Neural progenitor cell (in vitro differentiated cells): ENCODE measurements around the gene GTPBP6. TPM values are rescaled to one million over a fixed set of nuclear protein-coding genes. Genes with fewer than 3 reads are reported as not detected.
A peak's percentile ranks its signal among the peaks of the same experiment; 100 is the strongest.
"Not testable (repeated sequence)": the region's sequence is repeated elsewhere in the genome, so short reads cannot be mapped to it uniquely, and the experiment has no call there.

Experiments used
- DNase-seq: peaks from one replicate; pipeline ENCODE4 v3.0.0-alpha.2; 2016; ENCODE audit warnings: low spot score
- H2AFZ ChIP-seq: fragments of 200-600 bp; sonication (generic); replicated peaks from 2 replicates; pipeline ENCODE4 v1.6.1; 2016; ENCODE audit warnings: antibody characterized with exemption
- H3F3A ChIP-seq: fragments of 200-600 bp; sonication (generic); 2 replicates; pipeline ENCODE4 v1.6.1; 2016; ENCODE audit warnings: antibody characterized with exemption, low read depth
- H3K27ac ChIP-seq: fragments of 200-600 bp; sonication (generic); 2 replicates; pipeline ENCODE4 v1.5.1; 2016; ENCODE audit warnings: mild to moderate bottlenecking
- H3K27me3 ChIP-seq: fragments of 200-600 bp; sonication (generic); 2 replicates; pipeline ENCODE4 v1.6.1; 2016; ENCODE audit warnings: mild to moderate bottlenecking, moderate library complexity
- H3K36me3 ChIP-seq: fragments of 200-600 bp; sonication (generic); 2 replicates; pipeline ENCODE4 v1.5.1; 2016
- H3K4me1 ChIP-seq: fragments of 200-600 bp; sonication (generic); 2 replicates; pipeline ENCODE4 v1.6.1; 2016; ENCODE audit warnings: mixed run types
- H3K4me2 ChIP-seq: fragments of 200-600 bp; sonication (generic); 2 replicates; pipeline ENCODE4 v1.6.1; 2016
- H3K4me3 ChIP-seq: fragments of 200-600 bp; sonication (generic); 2 replicates; pipeline ENCODE4 v1.5.1; 2016
- H3K79me2 ChIP-seq: fragments of 200-600 bp; sonication (generic); 2 replicates; pipeline ENCODE4 v1.6.1; 2016; ENCODE audit warnings: low read depth
- H3K9ac ChIP-seq: fragments of 200-600 bp; sonication (generic); 2 replicates; pipeline ENCODE4 v1.6.1; 2016
- H3K9me3 ChIP-seq: fragments of 200-600 bp; sonication (generic); 2 replicates; pipeline ENCODE4 v1.5.1; 2016; ENCODE audit warnings: low read depth
- H4K20me1 ChIP-seq: fragments of 200-600 bp; sonication (generic); 2 replicates; pipeline ENCODE4 v1.6.1; 2016; ENCODE audit warnings: low read depth
- H3K27ac Mint-ChIP-seq: 3 replicates; pipeline ENCODE4 v1.8.0; 2021; ENCODE audit warnings: mixed read lengths
- H3K27me3 Mint-ChIP-seq: 2 replicates; pipeline ENCODE4 v1.8.0; 2022; ENCODE audit warnings: low read depth, mild to moderate bottlenecking, inconsistent platforms, moderate library complexity, mixed read lengths; ENCODE audit not compliant: insufficient read depth
- H3K36me3 Mint-ChIP-seq: 3 replicates; pipeline ENCODE4 v1.8.0; 2021; ENCODE audit warnings: mixed read lengths
- H3K4me1 Mint-ChIP-seq: 3 replicates; pipeline ENCODE4 v1.8.0; 2021; ENCODE audit warnings: mixed read lengths
- H3K4me3 Mint-ChIP-seq: 3 replicates; pipeline ENCODE4 v1.8.0; 2021; ENCODE audit warnings: mild to moderate bottlenecking, moderate library complexity, mixed read lengths
- H3K9me3 Mint-ChIP-seq: 3 replicates; pipeline ENCODE4 v1.8.0; 2020; ENCODE audit warnings: mixed read lengths
- CTCF ChIP-seq: fragments of 200-600 bp; sonication (generic); IDR thresholded peaks from 2 replicates; pipeline ENCODE4 v1.5.1; 2017; ENCODE audit warnings: antibody characterized with exemption, mild to moderate bottlenecking
- EZH2 ChIP-seq: fragments of 200-600 bp; sonication (generic); IDR thresholded peaks from 2 replicates; pipeline ENCODE4 v1.6.1; 2017; ENCODE audit warnings: antibody characterized with exemption, mild to moderate bottlenecking, moderate library complexity
- EZH2phosphoT487 ChIP-seq: fragments of 200-600 bp; sonication (generic); IDR thresholded peaks from 2 replicates; pipeline ENCODE4 v1.6.1; 2017; ENCODE audit warnings: antibody characterized with exemption
- total RNA-seq: library from RNA; depleted of rRNA; stranded (reverse); fragments of >200 nt; gene quantifications from 2 replicates; pipeline ENCODE4 v1.2.3, GENCODE V29; 2015; ENCODE audit warnings: low replicate concordance

The GTPBP6 gene
- total RNA-seq, 1 donor from 2014 or later: 16.6 TPM

GRCh38 chrX:329291-329910 lies 10.8 kb upstream of the GTPBP6 start:
- Mint-ChIP-seq H3K9me3 (peaks cover 4% of the 10 kb centered on the region), H3K4me1 (peaks cover 4% of the 10 kb centered on the region), H3K27ac (no peak overlapping the region), H3K27me3 (peaks cover 12% of the 10 kb centered on the region), H3K36me3 (no peaks in the 10 kb centered on the region), H3K4me3 (no peak overlapping the region)
- H3K9me3 ChIP-seq: no peaks in the 10 kb centered on the region
- H3K36me3 ChIP-seq: no peaks in the 10 kb centered on the region
- H3F3A ChIP-seq: peaks cover 4% of the 10 kb centered on the region
- H3K27ac ChIP-seq: no peak overlapping the region
- DNase-seq: no peak
- H3K27me3 ChIP-seq: peaks cover 16% of the 10 kb centered on the region
- H2AFZ ChIP-seq: no peak overlapping the region
- H3K4me2 ChIP-seq: no peak overlapping the region
- H3K9ac ChIP-seq: no peak overlapping the region
- H4K20me1 ChIP-seq: no peaks in the 10 kb centered on the region
- H3K79me2 ChIP-seq: no peaks in the 10 kb centered on the region
- no peak for TF ChIP-seq EZH2phosphoT487
- TF ChIP-seq EZH2: no peak
- no peak for TF ChIP-seq CTCF
- peaks cover 7% of the 10 kb centered on the region for H3K4me1 ChIP-seq
- no peak overlapping the region for H3K4me3 ChIP-seq

GRCh38 chrX:327660-328126 lies 9.1 kb upstream of the GTPBP6 start:
- TF ChIP-seq CTCF (no peak), EZH2phosphoT487 (no peak), EZH2 (no peak)
- H3K36me3 Mint-ChIP-seq: no peaks in the 10 kb centered on the region

GRCh38 chrX:324664-325063 lies 6.1 kb upstream of the GTPBP6 start:
- Mint-ChIP-seq H3K27me3 (peaks cover 25% of the 10 kb centered on the region), H3K4me1 (peaks cover 17% of the 10 kb centered on the region)
- peak; percentile 26 for DNase-seq
- H3K4me2 ChIP-seq, H3K9me3 Mint-ChIP-seq, H3K9ac ChIP-seq, H2AFZ ChIP-seq, H3K4me1 ChIP-seq, H3K4me3 ChIP-seq, H3K9me3 ChIP-seq, H3K27ac Mint-ChIP-seq, H3K36me3 ChIP-seq, H3K36me3 Mint-ChIP-seq, H3K4me3 Mint-ChIP-seq, H3K27ac ChIP-seq, H3K27me3 ChIP-seq: not testable (repeated sequence)
- Histone ChIP-seq H4K20me1 (peaks cover 17% of the 10 kb centered on the region), H3F3A (peaks cover 24% of the 10 kb centered on the region), H3K79me2 (peaks cover 14% of the 10 kb centered on the region)

More at GRCh38 chrX:327660-328126, 9.1 kb upstream of the GTPBP6 start:
- no peak overlapping the region for H3K27ac ChIP-seq
- H3K9me3 ChIP-seq: no peaks in the 10 kb centered on the region
- no peaks in the 10 kb centered on the region for H3K36me3 ChIP-seq
- no peak for DNase-seq
- no peaks in the 10 kb centered on the region for H3K79me2 ChIP-seq
- H3K4me3 Mint-ChIP-seq: no peak overlapping the region
- peaks cover 10% of the 10 kb centered on the region for H3K4me1 ChIP-seq
- peaks cover 17% of the 10 kb centered on the region for H3F3A ChIP-seq
- no peak overlapping the region for H3K27ac Mint-ChIP-seq
- peaks cover 2% of the 10 kb centered on the region for H4K20me1 ChIP-seq
- H3K9me3 Mint-ChIP-seq: peaks cover 4% of the 10 kb centered on the region
- H3K4me2 ChIP-seq: no peak overlapping the region
- H3K4me3 ChIP-seq: no peak overlapping the region
- peaks cover 22% of the 10 kb centered on the region for H3K27me3 Mint-ChIP-seq
- peaks cover 16% of the 10 kb centered on the region for H3K27me3 ChIP-seq
- H3K4me1 Mint-ChIP-seq: peaks cover 13% of the 10 kb centered on the region
- no peak overlapping the region for H3K9ac ChIP-seq
- H2AFZ ChIP-seq: no peak overlapping the region
